Measurements from ENCODE around the gene FTH1.

FTH1 gene

DNA sequence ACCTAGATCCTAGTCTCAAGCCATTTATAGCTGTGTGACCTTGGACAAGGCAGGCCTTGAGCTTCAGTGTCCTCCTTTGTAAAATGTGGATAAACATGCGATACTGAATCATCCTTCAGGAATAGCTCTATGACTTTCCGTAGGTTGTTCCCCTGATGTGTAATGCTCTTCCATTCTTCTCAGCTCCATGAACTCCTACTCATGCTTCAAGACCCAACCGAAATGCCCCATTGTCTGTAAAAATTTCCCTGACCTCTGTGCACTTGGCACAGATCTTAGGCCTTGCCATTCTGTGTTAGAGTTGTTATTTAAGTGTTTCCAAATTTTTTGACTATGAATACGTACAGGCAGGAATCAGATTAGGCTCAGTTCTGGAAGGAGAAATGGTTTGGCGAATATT is 20.5 kb downstream of the FTH1 start:
- TF ChIP-seq, protein P1, sequence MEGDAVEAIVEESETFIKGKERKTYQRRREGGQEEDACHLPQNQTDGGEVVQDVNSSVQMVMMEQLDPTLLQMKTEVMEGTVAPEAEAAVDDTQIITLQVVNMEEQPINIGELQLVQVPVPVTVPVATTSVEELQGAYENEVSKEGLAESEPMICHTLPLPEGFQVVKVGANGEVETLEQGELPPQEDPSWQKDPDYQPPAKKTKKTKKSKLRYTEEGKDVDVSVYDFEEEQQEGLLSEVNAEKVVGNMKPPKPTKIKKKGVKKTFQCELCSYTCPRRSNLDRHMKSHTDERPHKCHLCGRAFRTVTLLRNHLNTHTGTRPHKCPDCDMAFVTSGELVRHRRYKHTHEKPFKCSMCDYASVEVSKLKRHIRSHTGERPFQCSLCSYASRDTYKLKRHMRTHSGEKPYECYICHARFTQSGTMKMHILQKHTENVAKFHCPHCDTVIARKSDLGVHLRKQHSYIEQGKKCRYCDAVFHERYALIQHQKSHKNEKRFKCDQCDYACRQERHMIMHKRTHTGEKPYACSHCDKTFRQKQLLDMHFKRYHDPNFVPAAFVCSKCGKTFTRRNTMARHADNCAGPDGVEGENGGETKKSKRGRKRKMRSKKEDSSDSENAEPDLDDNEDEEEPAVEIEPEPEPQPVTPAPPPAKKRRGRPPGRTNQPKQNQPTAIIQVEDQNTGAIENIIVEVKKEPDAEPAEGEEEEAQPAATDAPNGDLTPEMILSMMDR (IDR thresholded peaks at IDR 0.05; ENCODE audit: insufficient read depth, low read depth, low read length, missing control alignments): no peak
- no peak for DNase-seq (ENCODE audit: low read depth)
- H3K4me3 ChIP-seq (ENCODE audit: low read depth, low read length): no peak overlapping the region

- no peak overlapping the region for H3K4me3 ChIP-seq (ENCODE audit: low read depth, low read length)
- no peak for DNase-seq (ENCODE audit: low read depth)
- TF ChIP-seq, protein P1 (IDR thresholded peaks at IDR 0.05; ENCODE audit: insufficient read depth, low read depth, low read length, missing control alignments): no peak
Measured at GRCh38 chr11:61945191-61945590, 22.2 kb downstream of the FTH1 start.

DNA sequence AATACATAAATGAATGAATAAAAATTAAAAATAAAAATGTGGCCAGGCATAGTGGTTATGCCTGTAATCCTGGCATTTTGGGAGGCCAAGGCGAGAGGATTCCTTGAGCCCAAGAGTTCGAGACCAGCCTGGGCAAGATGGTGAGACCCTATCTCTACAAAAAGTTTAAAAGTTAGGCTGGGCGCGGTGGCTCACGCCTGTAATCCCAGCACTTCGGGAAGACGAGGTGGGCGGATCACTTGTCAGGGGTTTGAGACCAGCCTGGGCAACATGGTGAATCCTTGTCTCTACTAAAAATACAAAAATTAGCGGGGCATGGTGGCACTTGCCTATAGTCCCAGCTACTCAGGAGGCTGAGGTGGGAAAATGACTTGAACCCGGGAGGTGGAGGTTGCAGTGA is 27.0 kb downstream of the FTH1 start:
- DNase-seq (ENCODE audit: low read depth): no peak
- TF ChIP-seq, protein P1 (IDR thresholded peaks at IDR 0.05; ENCODE audit: insufficient read depth, low read depth, low read length, missing control alignments): no peak
- H3K4me3 ChIP-seq (ENCODE audit: low read depth, low read length): no peak overlapping the region

DNA sequence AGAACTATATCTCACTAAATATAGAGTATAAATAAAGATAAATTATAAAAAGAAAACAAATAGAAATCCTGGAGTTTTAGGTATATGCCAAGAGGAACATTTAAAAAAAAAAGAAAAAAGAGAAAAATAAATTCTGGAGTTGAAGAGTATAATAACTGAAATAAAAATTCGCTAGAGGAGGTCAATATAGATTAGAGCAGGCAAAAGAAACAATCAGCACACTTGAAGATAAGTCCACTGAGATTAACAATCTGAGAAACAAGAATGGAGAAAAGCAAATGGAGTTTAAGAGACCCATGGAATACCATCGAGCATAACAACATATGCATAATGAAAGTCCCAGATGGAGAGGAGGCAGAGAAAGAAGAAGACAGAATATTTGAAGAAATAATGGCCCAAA is 31.6 kb downstream of the FTH1 start:
- TF ChIP-seq, protein P1 (IDR thresholded peaks at IDR 0.05; ENCODE audit: insufficient read depth, low read depth, low read length, missing control alignments): no peak
- DNase-seq (ENCODE audit: low read depth): no peak
- no peak overlapping the region for H3K4me3 ChIP-seq (ENCODE audit: low read depth, low read length)

DNA sequence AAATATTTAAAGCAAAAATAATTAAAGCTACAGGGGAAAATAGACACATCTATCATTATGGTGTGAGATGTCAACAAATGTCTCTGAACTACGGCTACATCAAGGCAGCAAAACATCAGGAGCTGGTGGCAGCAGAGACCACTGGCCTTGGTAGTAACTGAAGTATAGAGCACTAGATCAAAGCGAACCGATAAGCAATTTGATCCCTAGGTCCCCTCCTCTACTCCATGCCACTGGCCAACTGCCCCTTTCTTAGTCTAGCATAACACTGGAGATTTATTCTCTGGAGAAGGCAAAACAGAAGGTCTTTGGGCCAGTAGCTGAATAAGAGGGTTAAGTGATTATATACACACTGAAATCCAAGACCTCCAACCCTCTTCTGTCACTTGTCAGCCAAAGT is 36.5 kb downstream of the FTH1 start:
- TF ChIP-seq, protein P1 (IDR thresholded peaks at IDR 0.05; ENCODE audit: insufficient read depth, low read depth, low read length, missing control alignments): no peak
- no peak for DNase-seq (ENCODE audit: low read depth)
- H3K4me3 ChIP-seq (ENCODE audit: low read depth, low read length): no peak overlapping the region

- DNase-seq (ENCODE audit: low read depth): no peak
- H3K4me3 ChIP-seq (ENCODE audit: low read depth, low read length): no peak overlapping the region
- TF ChIP-seq, protein P1 (IDR thresholded peaks at IDR 0.05; ENCODE audit: insufficient read depth, low read depth, low read length, missing control alignments): no peak
Measured at GRCh38 chr11:61928606-61929005, 38.8 kb downstream of the FTH1 start.

GRCh38 chr11:61927501-61927900 is 39.9 kb downstream of the FTH1 start:
- no peak for DNase-seq (ENCODE audit: low read depth)
- TF ChIP-seq, protein P1 (IDR thresholded peaks at IDR 0.05; ENCODE audit: insufficient read depth, low read depth, low read length, missing control alignments): no peak
- no peak overlapping the region for H3K4me3 ChIP-seq (ENCODE audit: low read depth, low read length)

Measured in GM12865 (cell line).